Liver (tissue), 9 donors: Measurements from ENCODE around the gene MRPL18. TPM values are rescaled to one million over a fixed set of nuclear protein-coding genes. Genes with fewer than 3 reads are reported as not detected.

Experiments used
- DNase-seq: peaks from one replicate; pipeline ENCODE4 v3.0.0-alpha.2; 2017; ENCODE audit warnings: low spot score
- H3K27ac ChIP-seq, 2 donors: one replicate each; pipeline ENCODE4 v1.7.0; 2013; ENCODE audit warnings: inconsistent platforms in 2 of 2, low read length in 2 of 2, control low read depth in 1 of 2, low read depth in 1 of 2, mild to moderate bottlenecking in 1 of 2
- H3K27me3 ChIP-seq, 4 donors: one replicate each; pipeline versions ENCODE4 v1.6.1 to v1.7.0; 2013; ENCODE audit warnings: low read length in 3 of 4, inconsistent platforms in 1 of 4, mild to moderate bottlenecking in 1 of 4, moderate library complexity in 1 of 4; ENCODE audit not compliant: control insufficient read depth in 4 of 4, insufficient read depth in 4 of 4
- H3K36me3 ChIP-seq, 4 donors: one replicate each; pipeline versions ENCODE4 v1.6.1 to v1.7.0; 2013; ENCODE audit warnings: low read length in 3 of 4, mild to moderate bottlenecking in 3 of 4, low read depth in 1 of 4, moderate library complexity in 1 of 4; ENCODE audit not compliant: control insufficient read depth in 4 of 4, insufficient read depth in 3 of 4
- H3K4me1 ChIP-seq, 4 donors: one replicate each; pipeline versions ENCODE4 v1.6.1 to v1.7.0; 2013; ENCODE audit warnings: low read length in 3 of 4, mild to moderate bottlenecking in 3 of 4, moderate library complexity in 1 of 4; ENCODE audit not compliant: control insufficient read depth in 4 of 4, insufficient read depth in 4 of 4
- H3K4me3 ChIP-seq, 3 donors: one replicate each; pipeline versions ENCODE4 v1.6.1 to v1.7.0; 2013; ENCODE audit warnings: low read length in 3 of 3, control low read depth in 1 of 3, low read depth in 1 of 3, mild to moderate bottlenecking in 1 of 3
- H3K9ac ChIP-seq, 2 donors: one replicate each; pipeline ENCODE4 v1.7.0; 2013; ENCODE audit warnings: low read length in 2 of 2, mild to moderate bottlenecking in 2 of 2, moderate library complexity in 2 of 2, control low read depth in 1 of 2, low read depth in 1 of 2
- H3K9me3 ChIP-seq, 4 donors: one replicate each; pipeline versions ENCODE4 v1.6.1 to v1.7.0; 2013; ENCODE audit warnings: low read length in 3 of 4; ENCODE audit not compliant: control insufficient read depth in 4 of 4
- EGR1 ChIP-seq, 2 donors: IDR thresholded peaks; 2 replicates each; pipeline ENCODE4 v1.6.1; 2016 to 2018; ENCODE audit warnings: antibody characterized with exemption in 2 of 2, low read depth in 2 of 2
- FOXA1 ChIP-seq: IDR thresholded peaks from 2 replicates; pipeline ENCODE4 v1.6.1; 2016; ENCODE audit warnings: antibody characterized with exemption
- FOXA2 ChIP-seq: IDR thresholded peaks from 2 replicates; pipeline ENCODE4 v1.6.1; 2016; ENCODE audit warnings: antibody characterized with exemption
- GABPA ChIP-seq, 2 donors: IDR thresholded peaks in 1 of 2; conservative IDR thresholded peaks in 1 of 2; 2 replicates each; pipeline ENCODE4 v1.6.1; 2016; ENCODE audit warnings: antibody characterized with exemption in 2 of 2, mild to moderate bottlenecking in 1 of 2, moderate library complexity in 1 of 2
- HNF4A ChIP-seq, 2 donors: conservative IDR thresholded peaks; 2 replicates each; pipeline ENCODE4 v1.6.1; 2016; ENCODE audit warnings: antibody characterized with exemption in 2 of 2, mild to moderate bottlenecking in 2 of 2
- HNF4G ChIP-seq: IDR thresholded peaks from 2 replicates; pipeline ENCODE4 v1.6.1; 2016; ENCODE audit warnings: antibody characterized with exemption
- JUND ChIP-seq, 2 donors: IDR thresholded peaks; 2 replicates each; pipeline ENCODE4 v1.6.1; 2016; ENCODE audit warnings: antibody characterized with exemption in 2 of 2
- NR2F2 ChIP-seq: IDR thresholded peaks from 2 replicates; pipeline ENCODE4 v1.6.1; 2016; ENCODE audit warnings: antibody characterized with exemption
- RAD21 ChIP-seq, 2 donors: IDR thresholded peaks; 2 replicates each; pipeline ENCODE4 v1.6.1; 2016; ENCODE audit warnings: antibody characterized with exemption in 2 of 2, mild to moderate bottlenecking in 2 of 2
- RXRA ChIP-seq, 2 donors: IDR thresholded peaks; 2 replicates each; pipeline ENCODE4 v1.6.1; 2017 to 2018; ENCODE audit warnings: antibody characterized with exemption in 2 of 2, mild to moderate bottlenecking in 1 of 2
- SP1 ChIP-seq: IDR thresholded peaks from 2 replicates; pipeline ENCODE4 v1.6.1; 2018; ENCODE audit warnings: antibody characterized with exemption, mild to moderate bottlenecking
- TAF1 ChIP-seq: conservative IDR thresholded peaks from 2 replicates; pipeline ENCODE4 v1.6.1; 2016; ENCODE audit warnings: antibody characterized with exemption, mild to moderate bottlenecking
- YY1 ChIP-seq: IDR thresholded peaks from 2 replicates; pipeline ENCODE4 v1.6.1; 2016; ENCODE audit warnings: antibody characterized with exemption, mild to moderate bottlenecking
- WGBS: extraction: QIAGEN DNeasy Blood & Tissue Kit; methylation state at CpG from one replicate; pipeline ENCODE4 v1.1.7; 2013; 5-methylcytosine and 5-hydroxymethylcytosine counted together
- polyA plus RNA-seq, 2 donors: library from polyadenylated mRNA; stranded (reverse) in 1 of 2; unstranded in 1 of 2; fragments of 200-250 nt in 1 of 2; fragments of >200 nt in 1 of 2; fragmentation: Nextera tagmentation in 1 of 2; extraction: Ambion mirVana in 1 of 2; gene quantifications; one replicate each; pipeline versions ENCODE4 v1.2.1 to v1.2.3, GENCODE V29; 2013 to 2015
- total RNA-seq, 2 donors: library from RNA; depleted of rRNA; stranded (reverse); fragments of >200 nt; gene quantifications; one replicate each; pipeline ENCODE4 v1.2.3, GENCODE V29; 2014
- TF ChIP-seq, protein P1 (sequence below): IDR thresholded peaks from 2 replicates; pipeline ENCODE4 v1.6.1; 2016; ENCODE audit warnings: antibody characterized with exemption
- TF ChIP-seq, protein P2 (sequence below): IDR thresholded peaks from 2 replicates; pipeline ENCODE4 v1.6.1; 2016; ENCODE audit warnings: antibody characterized with exemption
- TF ChIP-seq, protein P3 (sequence below): IDR thresholded peaks from 2 replicates; pipeline ENCODE4 v1.6.1; 2016; ENCODE audit warnings: antibody characterized with exemption, mild to moderate bottlenecking
- TF ChIP-seq, protein P4 (sequence below): IDR thresholded peaks from 2 replicates; pipeline ENCODE4 v1.6.1; 2016; ENCODE audit warnings: antibody characterized with exemption
- TF ChIP-seq, protein P5 (sequence below): fragments of 150-350 bp; IDR thresholded peaks from 2 replicates; pipeline ENCODE4 v1.5.1; 2017; ENCODE audit warnings: improper control_type of control experiment, low read depth, low read length; ENCODE audit not compliant: missing input control
- donor health status: healthy.
- donor health status: healthy.
- donor health status: healthy.
- donor health status: healthy.
- donor health status: healthy.

The MRPL18 gene
- total and polyA plus RNA-seq, 4 donors, result 32.5 to 61.9 (median 41.9) TPM

DNA sequence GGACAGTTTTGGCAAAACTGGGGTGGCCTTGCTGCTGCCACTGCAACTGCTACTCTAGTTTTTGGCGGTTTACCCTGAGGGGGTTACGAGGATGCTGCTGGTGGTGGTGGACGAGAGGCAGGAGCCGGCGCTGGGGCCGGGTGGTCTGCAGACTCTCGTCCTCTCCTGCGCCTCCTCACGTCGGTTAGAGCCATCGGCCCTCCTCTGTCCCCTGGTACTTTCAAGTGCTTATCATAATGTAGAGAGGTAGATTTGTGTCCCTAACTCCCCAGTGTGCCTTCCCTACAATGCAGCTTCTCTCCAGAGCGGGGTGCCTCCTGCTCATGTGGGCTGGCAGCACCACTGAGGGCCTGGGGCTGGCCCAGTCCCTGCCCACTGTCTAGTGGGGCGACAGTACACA, 35.7 kb downstream of the MRPL18 start:
- no peaks in the 10 kb centered on the region for H3K36me3 ChIP-seq
- no peak overlapping the region for H3K4me3 ChIP-seq
- H3K27me3 ChIP-seq, result no peaks in the 10 kb centered on the region
- no peaks in the 10 kb centered on the region for H3K4me1 ChIP-seq
- no peak overlapping the region for H3K9ac ChIP-seq
- H3K9me3 ChIP-seq, result no peaks in the 10 kb centered on the region
- DNase-seq, result no peak
- H3K27ac ChIP-seq, result no peak overlapping the region
- WGBS, result 94% methylated on average over 13 of the region's 13 CpGs
- TF ChIP-seq YY1 (no peak), EGR1 (IDR thresholded peaks at IDR 0.05; ENCODE audit: low read depth in 2 of 2) (no peak), JUND (IDR thresholded peaks at IDR 0.05) (no peak), RAD21 (IDR thresholded peaks at IDR 0.05) (no peak), GABPA (IDR thresholded peaks at IDR 0.05 in 1 of 2, conservative IDR thresholded peaks at IDR 0.05 in 1 of 2) (no peak), FOXA2 (no peak), NR2F2 (no peak), FOXA1 (no peak), HNF4A (conservative IDR thresholded peaks at IDR 0.05) (no peak), HNF4G (no peak), SP1 (no peak), RXRA (IDR thresholded peaks at IDR 0.05) (no peak), TAF1 (no peak)
- TF ChIP-seq, protein P1, sequence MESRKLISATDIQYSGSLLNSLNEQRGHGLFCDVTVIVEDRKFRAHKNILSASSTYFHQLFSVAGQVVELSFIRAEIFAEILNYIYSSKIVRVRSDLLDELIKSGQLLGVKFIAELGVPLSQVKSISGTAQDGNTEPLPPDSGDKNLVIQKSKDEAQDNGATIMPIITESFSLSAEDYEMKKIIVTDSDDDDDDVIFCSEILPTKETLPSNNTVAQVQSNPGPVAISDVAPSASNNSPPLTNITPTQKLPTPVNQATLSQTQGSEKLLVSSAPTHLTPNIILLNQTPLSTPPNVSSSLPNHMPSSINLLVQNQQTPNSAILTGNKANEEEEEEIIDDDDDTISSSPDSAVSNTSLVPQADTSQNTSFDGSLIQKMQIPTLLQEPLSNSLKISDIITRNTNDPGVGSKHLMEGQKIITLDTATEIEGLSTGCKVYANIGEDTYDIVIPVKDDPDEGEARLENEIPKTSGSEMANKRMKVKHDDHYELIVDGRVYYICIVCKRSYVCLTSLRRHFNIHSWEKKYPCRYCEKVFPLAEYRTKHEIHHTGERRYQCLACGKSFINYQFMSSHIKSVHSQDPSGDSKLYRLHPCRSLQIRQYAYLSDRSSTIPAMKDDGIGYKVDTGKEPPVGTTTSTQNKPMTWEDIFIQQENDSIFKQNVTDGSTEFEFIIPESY, result no peak
- TF ChIP-seq, protein P2, sequence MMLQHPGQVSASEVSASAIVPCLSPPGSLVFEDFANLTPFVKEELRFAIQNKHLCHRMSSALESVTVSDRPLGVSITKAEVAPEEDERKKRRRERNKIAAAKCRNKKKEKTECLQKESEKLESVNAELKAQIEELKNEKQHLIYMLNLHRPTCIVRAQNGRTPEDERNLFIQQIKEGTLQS, result no peak
- TF ChIP-seq, protein P3, sequence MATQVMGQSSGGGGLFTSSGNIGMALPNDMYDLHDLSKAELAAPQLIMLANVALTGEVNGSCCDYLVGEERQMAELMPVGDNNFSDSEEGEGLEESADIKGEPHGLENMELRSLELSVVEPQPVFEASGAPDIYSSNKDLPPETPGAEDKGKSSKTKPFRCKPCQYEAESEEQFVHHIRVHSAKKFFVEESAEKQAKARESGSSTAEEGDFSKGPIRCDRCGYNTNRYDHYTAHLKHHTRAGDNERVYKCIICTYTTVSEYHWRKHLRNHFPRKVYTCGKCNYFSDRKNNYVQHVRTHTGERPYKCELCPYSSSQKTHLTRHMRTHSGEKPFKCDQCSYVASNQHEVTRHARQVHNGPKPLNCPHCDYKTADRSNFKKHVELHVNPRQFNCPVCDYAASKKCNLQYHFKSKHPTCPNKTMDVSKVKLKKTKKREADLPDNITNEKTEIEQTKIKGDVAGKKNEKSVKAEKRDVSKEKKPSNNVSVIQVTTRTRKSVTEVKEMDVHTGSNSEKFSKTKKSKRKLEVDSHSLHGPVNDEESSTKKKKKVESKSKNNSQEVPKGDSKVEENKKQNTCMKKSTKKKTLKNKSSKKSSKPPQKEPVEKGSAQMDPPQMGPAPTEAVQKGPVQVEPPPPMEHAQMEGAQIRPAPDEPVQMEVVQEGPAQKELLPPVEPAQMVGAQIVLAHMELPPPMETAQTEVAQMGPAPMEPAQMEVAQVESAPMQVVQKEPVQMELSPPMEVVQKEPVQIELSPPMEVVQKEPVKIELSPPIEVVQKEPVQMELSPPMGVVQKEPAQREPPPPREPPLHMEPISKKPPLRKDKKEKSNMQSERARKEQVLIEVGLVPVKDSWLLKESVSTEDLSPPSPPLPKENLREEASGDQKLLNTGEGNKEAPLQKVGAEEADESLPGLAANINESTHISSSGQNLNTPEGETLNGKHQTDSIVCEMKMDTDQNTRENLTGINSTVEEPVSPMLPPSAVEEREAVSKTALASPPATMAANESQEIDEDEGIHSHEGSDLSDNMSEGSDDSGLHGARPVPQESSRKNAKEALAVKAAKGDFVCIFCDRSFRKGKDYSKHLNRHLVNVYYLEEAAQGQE, result no peak
- TF ChIP-seq, protein P4, sequence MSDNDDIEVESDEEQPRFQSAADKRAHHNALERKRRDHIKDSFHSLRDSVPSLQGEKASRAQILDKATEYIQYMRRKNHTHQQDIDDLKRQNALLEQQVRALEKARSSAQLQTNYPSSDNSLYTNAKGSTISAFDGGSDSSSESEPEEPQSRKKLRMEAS, result no peak
- TF ChIP-seq, protein P5, sequence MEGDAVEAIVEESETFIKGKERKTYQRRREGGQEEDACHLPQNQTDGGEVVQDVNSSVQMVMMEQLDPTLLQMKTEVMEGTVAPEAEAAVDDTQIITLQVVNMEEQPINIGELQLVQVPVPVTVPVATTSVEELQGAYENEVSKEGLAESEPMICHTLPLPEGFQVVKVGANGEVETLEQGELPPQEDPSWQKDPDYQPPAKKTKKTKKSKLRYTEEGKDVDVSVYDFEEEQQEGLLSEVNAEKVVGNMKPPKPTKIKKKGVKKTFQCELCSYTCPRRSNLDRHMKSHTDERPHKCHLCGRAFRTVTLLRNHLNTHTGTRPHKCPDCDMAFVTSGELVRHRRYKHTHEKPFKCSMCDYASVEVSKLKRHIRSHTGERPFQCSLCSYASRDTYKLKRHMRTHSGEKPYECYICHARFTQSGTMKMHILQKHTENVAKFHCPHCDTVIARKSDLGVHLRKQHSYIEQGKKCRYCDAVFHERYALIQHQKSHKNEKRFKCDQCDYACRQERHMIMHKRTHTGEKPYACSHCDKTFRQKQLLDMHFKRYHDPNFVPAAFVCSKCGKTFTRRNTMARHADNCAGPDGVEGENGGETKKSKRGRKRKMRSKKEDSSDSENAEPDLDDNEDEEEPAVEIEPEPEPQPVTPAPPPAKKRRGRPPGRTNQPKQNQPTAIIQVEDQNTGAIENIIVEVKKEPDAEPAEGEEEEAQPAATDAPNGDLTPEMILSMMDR, result no peak
